ENCODE measurements around the gene RTBDN.
A peak's percentile ranks its signal among the peaks of the same experiment; 100 is the strongest.

RTBDN gene

DNA sequence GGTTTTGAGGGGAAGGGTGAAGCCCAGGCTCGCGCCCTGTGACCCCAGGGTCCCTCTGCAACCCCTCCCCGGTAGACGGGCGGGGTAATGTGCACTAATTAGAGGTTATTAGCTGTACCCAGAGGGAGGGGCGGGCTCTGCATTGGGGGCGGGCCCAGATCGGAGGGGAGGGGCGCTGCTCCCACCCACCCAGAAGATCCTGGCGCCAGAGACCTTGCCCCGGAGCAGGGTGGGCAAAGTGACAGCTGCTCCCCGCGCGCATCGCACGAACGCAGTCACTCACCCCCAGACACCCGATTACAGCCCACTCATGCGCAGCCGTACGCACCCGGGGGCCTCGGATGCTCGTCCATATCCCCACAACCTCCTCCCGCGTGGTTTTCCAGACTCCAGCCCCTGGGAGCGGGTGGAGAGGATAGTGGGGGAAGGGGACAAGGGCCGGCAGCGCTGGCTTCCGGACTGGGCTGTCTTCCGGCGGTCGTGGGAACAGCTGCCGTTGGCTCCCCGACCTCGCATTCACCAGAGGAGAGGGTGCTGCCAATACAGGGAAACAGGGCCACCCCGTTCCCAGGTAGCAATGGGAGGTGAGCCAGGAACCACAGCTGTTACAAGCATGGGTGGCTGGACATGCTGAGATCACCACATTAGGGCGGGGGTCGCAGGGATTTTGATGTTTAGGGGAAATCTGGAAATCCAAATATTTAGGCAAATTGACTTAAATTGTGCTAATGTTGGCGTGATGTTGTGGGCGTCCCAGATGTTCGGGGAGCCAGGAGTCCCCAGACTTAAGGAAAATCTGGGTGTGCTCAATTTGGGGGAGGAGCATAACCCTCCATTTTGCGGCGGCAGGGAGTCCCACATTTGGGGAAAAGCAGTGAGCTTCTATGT is 56.1 kb downstream of the RTBDN start:
- no peaks in the 10 kb centered on the region for H3K27me3 ChIP-seq (ENCODE audit: control insufficient read depth, low read length)
- H3K36me3 ChIP-seq (ENCODE audit: control insufficient read depth, low read length) = peaks cover 3% of the 10 kb centered on the region; the same call in 1 of the 2 replicates
- H3K27ac ChIP-seq (ENCODE audit: low read depth, low read length) = peak overlapping the region; percentile 50
- H3K9me3 ChIP-seq (ENCODE audit: control insufficient read depth, insufficient read depth, low read length) = no peaks in the 10 kb centered on the region
- H4K20me1 ChIP-seq (ENCODE audit: control insufficient read depth, insufficient read depth, low read depth, low read length) = no peaks in the 10 kb centered on the region
- TF ChIP-seq EZH2phosphoT487 (IDR thresholded peaks at IDR 0.05; ENCODE audit: borderline replicate concordance, low read length) = no peak
- TF ChIP-seq, protein P1, sequence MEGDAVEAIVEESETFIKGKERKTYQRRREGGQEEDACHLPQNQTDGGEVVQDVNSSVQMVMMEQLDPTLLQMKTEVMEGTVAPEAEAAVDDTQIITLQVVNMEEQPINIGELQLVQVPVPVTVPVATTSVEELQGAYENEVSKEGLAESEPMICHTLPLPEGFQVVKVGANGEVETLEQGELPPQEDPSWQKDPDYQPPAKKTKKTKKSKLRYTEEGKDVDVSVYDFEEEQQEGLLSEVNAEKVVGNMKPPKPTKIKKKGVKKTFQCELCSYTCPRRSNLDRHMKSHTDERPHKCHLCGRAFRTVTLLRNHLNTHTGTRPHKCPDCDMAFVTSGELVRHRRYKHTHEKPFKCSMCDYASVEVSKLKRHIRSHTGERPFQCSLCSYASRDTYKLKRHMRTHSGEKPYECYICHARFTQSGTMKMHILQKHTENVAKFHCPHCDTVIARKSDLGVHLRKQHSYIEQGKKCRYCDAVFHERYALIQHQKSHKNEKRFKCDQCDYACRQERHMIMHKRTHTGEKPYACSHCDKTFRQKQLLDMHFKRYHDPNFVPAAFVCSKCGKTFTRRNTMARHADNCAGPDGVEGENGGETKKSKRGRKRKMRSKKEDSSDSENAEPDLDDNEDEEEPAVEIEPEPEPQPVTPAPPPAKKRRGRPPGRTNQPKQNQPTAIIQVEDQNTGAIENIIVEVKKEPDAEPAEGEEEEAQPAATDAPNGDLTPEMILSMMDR (IDR thresholded peaks at IDR 0.05; ENCODE audit: low read depth, low read length, poor library complexity, severe bottlenecking) = no peak
- no peaks in the 10 kb centered on the region for H3K9me2 ChIP-seq (replicated peaks; ENCODE audit: control insufficient read depth, low read length)
- H3F3A ChIP-seq (ENCODE audit: control insufficient read depth, insufficient read depth) = peaks cover 17% of the 10 kb centered on the region
- no peaks in the 10 kb centered on the region for H3K79me2 ChIP-seq (ENCODE audit: control insufficient read depth, low read length)
- peaks cover 58% of the 10 kb centered on the region for H3K4me1 ChIP-seq (ENCODE audit: control insufficient read depth, low read length)
- peak overlapping the region; percentile 99 for H3K4me2 ChIP-seq (ENCODE audit: low read length)
- peak overlapping the region; percentile 91 for H3K4me3 ChIP-seq (ENCODE audit: low read length)

DNA sequence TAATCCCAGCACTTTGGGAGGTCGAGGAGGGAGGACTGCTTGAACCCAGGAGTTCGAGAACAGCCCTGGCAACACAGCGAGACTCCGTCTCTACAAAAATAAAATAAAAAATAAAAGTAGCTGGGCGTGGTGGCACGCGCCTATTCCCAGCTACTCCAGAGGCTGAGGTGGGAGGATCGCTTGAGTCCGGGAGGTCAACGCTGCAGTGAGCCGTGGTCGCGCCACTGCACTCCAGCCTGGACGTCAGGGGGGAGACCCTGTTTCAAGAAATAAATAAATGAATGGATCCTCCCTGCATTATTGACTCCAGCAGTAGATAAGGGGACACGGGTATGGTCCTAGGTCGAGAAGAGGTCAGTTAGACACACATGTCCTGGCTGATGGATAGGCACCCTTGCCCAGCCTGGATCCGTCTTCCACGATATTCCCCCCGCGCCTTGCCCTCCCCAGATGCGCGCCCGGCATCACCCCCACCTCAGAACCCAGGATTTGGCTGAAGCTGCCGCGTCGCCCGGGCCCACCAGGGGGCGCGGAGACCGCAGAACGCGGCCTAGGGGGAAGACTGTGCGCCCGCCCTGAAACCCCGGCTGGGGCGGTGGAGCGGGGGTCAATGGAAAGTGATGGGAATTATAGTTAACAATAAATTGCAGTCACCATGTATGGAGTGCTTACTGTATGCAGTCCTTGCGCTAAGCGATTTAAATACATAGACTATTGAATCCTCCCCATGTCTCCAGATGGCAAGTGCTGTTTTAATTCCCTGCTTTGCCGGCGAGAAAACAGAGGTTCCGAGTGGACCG is 57.0 kb downstream of the RTBDN start:
- H4K20me1 ChIP-seq (ENCODE audit: control insufficient read depth, insufficient read depth, low read depth, low read length) = no peaks in the 10 kb centered on the region
- H3K36me3 ChIP-seq (ENCODE audit: control insufficient read depth, low read length) = peaks cover 3% of the 10 kb centered on the region; the same call in 1 of the 2 replicates
- peaks cover 17% of the 10 kb centered on the region for H3F3A ChIP-seq (ENCODE audit: control insufficient read depth, insufficient read depth)
- peaks cover 50% of the 10 kb centered on the region for H3K4me1 ChIP-seq (ENCODE audit: control insufficient read depth, low read length)
- no peaks in the 10 kb centered on the region for H3K9me2 ChIP-seq (replicated peaks; ENCODE audit: control insufficient read depth, low read length)
- peak overlapping the region; percentile 91 for H3K4me3 ChIP-seq (ENCODE audit: low read length)
- H3K27ac ChIP-seq (ENCODE audit: low read depth, low read length) = peak overlapping the region; percentile 50
- no peaks in the 10 kb centered on the region for H3K27me3 ChIP-seq (ENCODE audit: control insufficient read depth, low read length)
- H3K79me2 ChIP-seq (ENCODE audit: control insufficient read depth, low read length) = no peaks in the 10 kb centered on the region
- H3K4me2 ChIP-seq (ENCODE audit: low read length) = peak overlapping the region; percentile 99
- no peak for TF ChIP-seq EZH2phosphoT487 (IDR thresholded peaks at IDR 0.05; ENCODE audit: borderline replicate concordance, low read length)
- TF ChIP-seq, protein P1 (IDR thresholded peaks at IDR 0.05; ENCODE audit: low read depth, low read length, poor library complexity, severe bottlenecking) = peak; percentile 100
- H3K9me3 ChIP-seq (ENCODE audit: control insufficient read depth, insufficient read depth, low read length) = no peaks in the 10 kb centered on the region
